ENCODE results near the gene STRIP1. TPM values are rescaled to one million over a fixed set of nuclear protein-coding genes. Genes with fewer than 3 reads are reported as not detected.

STRIP1 gene
- total RNA-seq, 2 experiments from 2014 or later = 42.2 to 45.5 TPM

GRCh38 chr1:110048923-110049601 lies 14.6 kb downstream of the STRIP1 start:
- no peaks in the 10 kb centered on the region for H3K4me1 ChIP-seq (ENCODE audit: insufficient read depth, low read length, poor library complexity, severe bottlenecking)
- peaks cover 99% of the 10 kb centered on the region for H3K36me3 ChIP-seq (ENCODE audit: insufficient read depth, low read length)
- H3K9me3 ChIP-seq (ENCODE audit: low read length) = no peaks in the 10 kb centered on the region
- H4K20me1 ChIP-seq (ENCODE audit: insufficient read depth, low read length) = no peaks in the 10 kb centered on the region
- H3K27ac ChIP-seq (ENCODE audit: low read depth, low read length, poor library complexity, severe bottlenecking) = no peak overlapping the region
- no TSS peak for BruUV-seq (replicated peaks)
- TF ChIP-seq CTCF (conservative IDR thresholded peaks at IDR 0.05; ENCODE audit: low read length) = no peak
- no peak for TF ChIP-seq EZH2phosphoT487 (IDR thresholded peaks at IDR 0.05; ENCODE audit: borderline replicate concordance, low read depth, low read length)
- ChIA-PET POLR2A (interaction anchor here (0.6 kb wide), 1 partner anchor 52 kb away, joined by 4 read pairs; no protein-coding TSS in a partner anchor), CTCF (ENCODE audit: unreplicated experiment) (no interaction called here)
- H2AFZ ChIP-seq (ENCODE audit: low read length) = no peak overlapping the region
- no peak overlapping the region for H3K4me2 ChIP-seq (ENCODE audit: low read length)
- no peaks in the 10 kb centered on the region for H3K79me2 ChIP-seq (ENCODE audit: insufficient read depth, low read depth, low read length)
- no peak for DNase-seq (ENCODE audit: low spot score)
- H3K4me3 ChIP-seq (ENCODE audit: low read depth, low read length, poor library complexity, severe bottlenecking) = no peak overlapping the region
- H3K9me2 ChIP-seq (ENCODE audit: insufficient read depth, low read length) = no peaks in the 10 kb centered on the region
- intact Hi-C loops (cut with micrococcal nuclease; ENCODE audit: unreplicated experiment) = no loop called here

GRCh38 chr1:110049801-110050601 lies 15.6 kb downstream of the STRIP1 start:
- Histone ChIP-seq H3K36me3 (ENCODE audit: insufficient read depth, low read length) (peaks cover 99% of the 10 kb centered on the region), H4K20me1 (ENCODE audit: insufficient read depth, low read length) (no peaks in the 10 kb centered on the region), H3K79me2 (ENCODE audit: insufficient read depth, low read depth, low read length) (no peaks in the 10 kb centered on the region), H2AFZ (ENCODE audit: low read length) (no peak overlapping the region), H3K9me3 (ENCODE audit: low read length) (no peaks in the 10 kb centered on the region), H3K4me3 (ENCODE audit: low read depth, low read length, poor library complexity, severe bottlenecking) (no peak overlapping the region), H3K9me2 (ENCODE audit: insufficient read depth, low read length) (no peaks in the 10 kb centered on the region), H3K4me1 (ENCODE audit: insufficient read depth, low read length, poor library complexity, severe bottlenecking) (no peaks in the 10 kb centered on the region), H3K27ac (ENCODE audit: low read depth, low read length, poor library complexity, severe bottlenecking) (no peak overlapping the region), H3K4me2 (ENCODE audit: low read length) (no peak overlapping the region)
- no TSS peak for BruUV-seq (replicated peaks)
- intact Hi-C loops (cut with micrococcal nuclease; ENCODE audit: unreplicated experiment) = no loop called here
- ChIA-PET POLR2A (interaction anchor here (0.6 kb wide), 1 partner anchor 51 kb away, joined by 4 read pairs; no protein-coding TSS in a partner anchor), CTCF (ENCODE audit: unreplicated experiment) (no interaction called here)
- DNase-seq (ENCODE audit: low spot score) = no peak
- TF ChIP-seq CTCF (conservative IDR thresholded peaks at IDR 0.05; ENCODE audit: low read length) (no peak), EZH2phosphoT487 (IDR thresholded peaks at IDR 0.05; ENCODE audit: borderline replicate concordance, low read depth, low read length) (no peak)
